ENCODE measurements around the gene BNIPL.

GRCh38 chr1:151032164-151032563, 4.2 kb upstream of the BNIPL start:
- TF ChIP-seq, protein P1, sequence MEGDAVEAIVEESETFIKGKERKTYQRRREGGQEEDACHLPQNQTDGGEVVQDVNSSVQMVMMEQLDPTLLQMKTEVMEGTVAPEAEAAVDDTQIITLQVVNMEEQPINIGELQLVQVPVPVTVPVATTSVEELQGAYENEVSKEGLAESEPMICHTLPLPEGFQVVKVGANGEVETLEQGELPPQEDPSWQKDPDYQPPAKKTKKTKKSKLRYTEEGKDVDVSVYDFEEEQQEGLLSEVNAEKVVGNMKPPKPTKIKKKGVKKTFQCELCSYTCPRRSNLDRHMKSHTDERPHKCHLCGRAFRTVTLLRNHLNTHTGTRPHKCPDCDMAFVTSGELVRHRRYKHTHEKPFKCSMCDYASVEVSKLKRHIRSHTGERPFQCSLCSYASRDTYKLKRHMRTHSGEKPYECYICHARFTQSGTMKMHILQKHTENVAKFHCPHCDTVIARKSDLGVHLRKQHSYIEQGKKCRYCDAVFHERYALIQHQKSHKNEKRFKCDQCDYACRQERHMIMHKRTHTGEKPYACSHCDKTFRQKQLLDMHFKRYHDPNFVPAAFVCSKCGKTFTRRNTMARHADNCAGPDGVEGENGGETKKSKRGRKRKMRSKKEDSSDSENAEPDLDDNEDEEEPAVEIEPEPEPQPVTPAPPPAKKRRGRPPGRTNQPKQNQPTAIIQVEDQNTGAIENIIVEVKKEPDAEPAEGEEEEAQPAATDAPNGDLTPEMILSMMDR (IDR thresholded peaks at IDR 0.05; ENCODE audit: insufficient read depth, low read length), result no peak
- TF ChIP-seq, protein P2, sequence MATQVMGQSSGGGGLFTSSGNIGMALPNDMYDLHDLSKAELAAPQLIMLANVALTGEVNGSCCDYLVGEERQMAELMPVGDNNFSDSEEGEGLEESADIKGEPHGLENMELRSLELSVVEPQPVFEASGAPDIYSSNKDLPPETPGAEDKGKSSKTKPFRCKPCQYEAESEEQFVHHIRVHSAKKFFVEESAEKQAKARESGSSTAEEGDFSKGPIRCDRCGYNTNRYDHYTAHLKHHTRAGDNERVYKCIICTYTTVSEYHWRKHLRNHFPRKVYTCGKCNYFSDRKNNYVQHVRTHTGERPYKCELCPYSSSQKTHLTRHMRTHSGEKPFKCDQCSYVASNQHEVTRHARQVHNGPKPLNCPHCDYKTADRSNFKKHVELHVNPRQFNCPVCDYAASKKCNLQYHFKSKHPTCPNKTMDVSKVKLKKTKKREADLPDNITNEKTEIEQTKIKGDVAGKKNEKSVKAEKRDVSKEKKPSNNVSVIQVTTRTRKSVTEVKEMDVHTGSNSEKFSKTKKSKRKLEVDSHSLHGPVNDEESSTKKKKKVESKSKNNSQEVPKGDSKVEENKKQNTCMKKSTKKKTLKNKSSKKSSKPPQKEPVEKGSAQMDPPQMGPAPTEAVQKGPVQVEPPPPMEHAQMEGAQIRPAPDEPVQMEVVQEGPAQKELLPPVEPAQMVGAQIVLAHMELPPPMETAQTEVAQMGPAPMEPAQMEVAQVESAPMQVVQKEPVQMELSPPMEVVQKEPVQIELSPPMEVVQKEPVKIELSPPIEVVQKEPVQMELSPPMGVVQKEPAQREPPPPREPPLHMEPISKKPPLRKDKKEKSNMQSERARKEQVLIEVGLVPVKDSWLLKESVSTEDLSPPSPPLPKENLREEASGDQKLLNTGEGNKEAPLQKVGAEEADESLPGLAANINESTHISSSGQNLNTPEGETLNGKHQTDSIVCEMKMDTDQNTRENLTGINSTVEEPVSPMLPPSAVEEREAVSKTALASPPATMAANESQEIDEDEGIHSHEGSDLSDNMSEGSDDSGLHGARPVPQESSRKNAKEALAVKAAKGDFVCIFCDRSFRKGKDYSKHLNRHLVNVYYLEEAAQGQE (IDR thresholded peaks at IDR 0.05; ENCODE audit: insufficient replicate concordance, low read depth), result no peak
- TF ChIP-seq POLR2AphosphoS5 (IDR thresholded peaks at IDR 0.05; ENCODE audit: low read depth) (no peak), GABPA (IDR thresholded peaks at IDR 0.05; ENCODE audit: low read depth) (no peak)

Data from HL-60 (cell line).